Measurements from ENCODE around the gene KRTAP2-4. TPM values are rescaled to one million over a fixed set of nuclear protein-coding genes. Genes with fewer than 3 reads are reported as not detected.
"Not testable (repeated sequence)": the region's sequence is repeated elsewhere in the genome, so short reads cannot be mapped to it uniquely, and the experiment has no call there.

The KRTAP2-4 gene
- total and polyA plus RNA-seq, 11 donors = not detected

DNA sequence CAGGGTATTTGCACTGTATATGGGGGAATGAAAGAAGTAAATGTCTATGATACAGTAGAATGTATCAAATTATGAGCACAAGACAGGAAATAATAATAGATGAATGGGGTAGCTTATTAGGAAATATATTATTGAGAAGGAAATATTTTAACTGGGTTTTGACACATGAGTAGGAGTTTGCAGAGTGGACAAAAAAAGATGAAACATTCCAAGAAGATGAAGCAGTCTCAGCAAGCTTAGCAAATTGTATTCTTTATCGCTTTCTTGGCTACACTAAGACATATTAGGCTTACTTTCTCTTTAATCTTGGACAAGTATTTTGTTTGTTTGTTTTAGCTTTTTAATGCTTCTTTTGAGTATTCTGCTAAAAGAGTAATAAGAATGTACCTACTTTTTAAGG is 38.2 kb upstream of the KRTAP2-4 start:
- Histone ChIP-seq H3K27me3 (peaks cover 0 to 24% (median 3%) of the 10 kb centered on the region in 9 donors), H3K4me1 (no peaks in the 10 kb centered on the region), H3K27ac (no peak overlapping the region), H3K4me3 (no peak overlapping the region), H3K9me3 (no peaks in the 10 kb centered on the region), H3K36me3 (no peaks in the 10 kb centered on the region)
- TF ChIP-seq POLR2A (IDR thresholded peaks at IDR 0.05) (no peak), CTCF (IDR thresholded peaks at IDR 0.05) (no peak)
- intact Hi-C loops (cut with DNase I) = no loop called here
- no peak for DNase-seq
- ATAC-seq = no peak
- 89 to 95% (median 93%) methylated on average over 1 of the region's 1 CpG for WGBS, 4 donors

DNA sequence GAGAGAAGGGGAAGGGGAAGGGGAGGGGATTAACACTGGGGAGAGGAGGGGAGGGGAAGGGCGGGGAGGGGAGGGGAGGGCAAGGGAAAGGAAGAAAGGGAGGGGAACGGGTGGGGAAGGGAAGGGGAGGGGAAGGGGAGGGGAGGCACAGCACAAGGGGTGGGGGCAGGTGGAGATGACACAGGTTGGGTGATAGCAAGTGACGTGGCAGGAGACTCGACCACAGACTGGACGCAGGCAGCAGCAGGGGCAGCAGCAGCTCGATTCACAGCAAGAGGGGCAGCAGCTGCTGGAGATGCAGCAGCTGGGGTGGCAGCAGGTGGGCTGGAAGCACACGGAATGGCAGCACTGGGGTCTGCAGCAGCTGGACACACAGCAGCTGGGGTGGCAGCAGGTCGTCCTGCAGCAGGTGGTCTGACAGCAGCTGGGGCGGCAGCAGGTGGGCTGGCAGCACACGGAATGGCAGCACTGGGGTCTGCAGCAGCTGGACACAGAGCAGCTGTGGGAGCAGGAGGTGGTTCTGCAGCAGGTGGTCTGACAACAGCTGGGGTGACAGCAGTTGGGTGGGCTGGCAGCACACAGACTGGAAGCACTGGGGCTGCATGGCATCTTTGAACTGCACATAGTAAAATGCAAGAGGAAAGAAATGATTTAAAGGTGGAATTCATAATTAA is 36.0 kb upstream of the KRTAP2-4 start, which contains the start of gene KRTAP4-16:
Gene KRTAP4-16 (minus strand): TSS at position 624 of the 674 bp plus-strand sequence. CDS start 0 bp downstream, at position 624.
- Histone ChIP-seq H3K27me3 (peaks cover 0 to 14% (median 3%) of the 10 kb centered on the region in 9 donors), H3K4me1 (no peaks in the 10 kb centered on the region), H3K9me3 (no peaks in the 10 kb centered on the region), H3K36me3 (no peaks in the 10 kb centered on the region), H3K27ac (no peak within 1 kb of the TSS), H3K4me3 (no peak within 1 kb of the TSS)
- WGBS, 4 donors = 37 to 44% (median 42%) methylated on average over 10 of the region's 10 CpGs
- intact Hi-C loops (cut with DNase I) = no loop called here
- TF ChIP-seq POLR2A (IDR thresholded peaks at IDR 0.05) = no peak
- TF ChIP-seq CTCF (IDR thresholded peaks at IDR 0.05) = no peak
- DNase-seq (no peak), ATAC-seq (no peak)

GRCh38 chr17:41099682-41100480 is 34.2 kb upstream of the KRTAP2-4 start:
- intact Hi-C loops (cut with DNase I); H3K4me1 ChIP-seq; ATAC-seq; DNase-seq; H3K36me3 ChIP-seq; H3K9me3 ChIP-seq; H3K27ac ChIP-seq; H3K4me3 ChIP-seq: not testable (repeated sequence)
- peaks cover 0 to 11% (median 3%) of the 10 kb centered on the region in 9 donors for H3K27me3 ChIP-seq
- WGBS, 4 donors = 50 to 61% (median 56%) methylated on average over 7 of the region's 7 CpGs

DNA sequence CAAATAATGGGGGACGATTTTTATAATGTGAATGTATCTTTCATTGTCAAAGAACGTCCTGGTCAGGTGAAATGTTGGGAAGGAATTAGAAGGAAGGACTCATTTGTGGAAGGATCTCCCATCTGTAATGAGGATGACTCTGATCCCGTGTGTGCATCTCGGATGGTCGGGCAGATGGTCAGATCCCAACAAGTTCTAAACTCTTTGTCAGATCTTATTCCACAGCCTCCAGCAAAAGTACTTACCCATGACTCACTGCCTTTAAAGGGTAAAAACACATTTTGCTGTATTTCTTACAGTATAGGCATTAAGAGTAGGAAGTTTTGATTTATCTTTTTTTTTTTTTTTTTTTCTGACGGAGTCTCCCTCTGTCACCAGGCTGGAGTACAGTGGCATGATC is 32.8 kb upstream of the KRTAP2-4 start:
- WGBS, 4 donors = 77 to 84% (median 78%) methylated on average over 6 of the region's 6 CpGs
- Histone ChIP-seq H3K4me1 (no peaks in the 10 kb centered on the region), H3K27ac (no peak overlapping the region), H3K4me3 (no peak overlapping the region), H3K27me3 (peaks cover 0 to 11% (median 3%) of the 10 kb centered on the region in 9 donors), H3K9me3 (no peaks in the 10 kb centered on the region), H3K36me3 (no peaks in the 10 kb centered on the region)
- TF ChIP-seq POLR2A (IDR thresholded peaks at IDR 0.05) (no peak), CTCF (IDR thresholded peaks at IDR 0.05) (no peak)
- DNase-seq = no peak
- intact Hi-C loops (cut with DNase I) = no loop called here
- ATAC-seq = no peak
